Activated T-cell treated with anti-CD3 and anti-CD28 coated beads, Interleukin-2, amount 50 U/mL, for 4 hours (primary cell): ENCODE measurements around the gene ACO2. TPM values are rescaled to one million over a fixed set of nuclear protein-coding genes. Genes with fewer than 3 reads are reported as not detected.
"Not testable (repeated sequence)": the region's sequence is repeated elsewhere in the genome, so short reads cannot be mapped to it uniquely, and the experiment has no call there.

Experiments used
- ATAC-seq, 2 donors: fragments of 200-7000 bp; cut with Tn5 transposase; one replicate each; pipeline ENCODE4 v1.10.0; 2021
- DNase-seq: peaks from one replicate; pipeline ENCODE4 v3.0.0-alpha.2; 2020
- H3K27me3 Mint-ChIP-seq: one replicate; pipeline ENCODE4 v1.8.0; 2021; ENCODE audit warnings: low read depth, mixed read lengths
- H3K36me3 Mint-ChIP-seq: one replicate; pipeline ENCODE4 v1.8.0; 2022; ENCODE audit warnings: mixed read lengths; ENCODE audit not compliant: insufficient read depth
- H3K4me1 Mint-ChIP-seq: one replicate; pipeline ENCODE4 v1.8.0; 2021; ENCODE audit warnings: low read depth, mixed read lengths
- H3K4me3 Mint-ChIP-seq: one replicate; pipeline ENCODE4 v1.8.0; 2021; ENCODE audit warnings: mild to moderate bottlenecking, moderate library complexity, mixed read lengths
- H3K9me3 Mint-ChIP-seq: one replicate; pipeline ENCODE4 v1.8.0; 2021; ENCODE audit warnings: mixed read lengths
- total RNA-seq, 3 donors: library from RNA; stranded (reverse); gene quantifications; one replicate each; pipeline ENCODE4 v1.2.1, GENCODE V29; 2021

The ACO2 gene
- 100 to 1,000 TPM; 128 to 133 (median 130) TPM for total RNA-seq

GRCh38 chr22:41468381-41469217, at the start of gene ACO2, which contains the start of gene PHF5A:
Gene ACO2 (plus strand): TSS chr22:41469117. CDS start chr22:41469147, 30 bp downstream.
Gene PHF5A (minus strand): TSS chr22:41468692. CDS start chr22:41468653, 39 bp downstream.
- Mint-ChIP-seq H3K4me3 (peak within 1 kb of the TSS; percentile 96), H3K36me3 (peaks cover 34% of the 10 kb centered on the region), H3K4me1 (peaks cover 41% of the 10 kb centered on the region), H3K27me3 (no peaks in the 10 kb centered on the region), H3K9me3 (no peaks in the 10 kb centered on the region)
- peak; percentile 97 for DNase-seq
- peak; percentile 91 to 92 for ATAC-seq

DNA sequence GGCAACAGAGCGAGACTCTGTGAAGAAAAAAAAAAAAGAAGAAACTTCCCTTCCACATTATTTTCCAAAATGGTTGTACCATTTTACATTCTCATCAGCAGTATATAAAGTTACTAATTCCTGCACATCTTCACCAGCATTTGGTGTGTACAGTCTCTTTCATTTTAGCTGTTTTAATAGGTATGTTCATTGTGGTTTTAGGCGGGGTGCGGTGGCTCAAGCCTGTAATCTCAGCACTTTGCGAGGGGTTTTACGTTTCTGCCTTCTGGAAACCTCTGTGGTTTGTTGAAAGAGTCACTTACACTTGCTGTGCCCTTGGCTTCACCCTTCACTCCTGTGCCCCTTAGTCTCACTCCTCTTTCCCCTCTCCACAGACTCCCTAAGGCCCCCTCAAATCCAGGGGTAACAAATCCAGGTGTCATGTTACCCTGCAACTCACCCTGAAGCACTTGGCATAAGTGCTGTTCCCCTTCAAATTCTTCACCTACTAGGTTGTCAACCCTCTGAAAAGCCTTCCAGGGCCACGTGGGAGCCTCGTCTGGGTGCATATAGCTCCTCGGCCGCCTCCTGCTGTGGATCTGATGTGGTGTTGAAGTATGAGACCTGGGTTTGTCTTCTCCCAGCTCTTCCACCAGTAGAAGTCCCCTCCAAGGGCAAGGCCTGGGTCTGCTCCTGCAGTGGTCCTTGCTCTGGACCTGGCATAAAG, 43.1 kb upstream of the ACO2 start:
- no peaks in the 10 kb centered on the region for H3K27me3 Mint-ChIP-seq
- no peaks in the 10 kb centered on the region for H3K9me3 Mint-ChIP-seq
- H3K4me1 Mint-ChIP-seq, result peaks cover 13% of the 10 kb centered on the region
- no peak for DNase-seq
- no peak overlapping the region for H3K4me3 Mint-ChIP-seq
- H3K36me3 Mint-ChIP-seq, result peaks cover 8% of the 10 kb centered on the region
- ATAC-seq, result peak; percentile 90

GRCh38 chr22:41429232-41429950, 39.5 kb upstream of the ACO2 start:
- Mint-ChIP-seq H3K27me3 (no peaks in the 10 kb centered on the region), H3K4me3 (no peak overlapping the region), H3K9me3 (no peaks in the 10 kb centered on the region), H3K4me1 (peaks cover 13% of the 10 kb centered on the region), H3K36me3 (peaks cover 13% of the 10 kb centered on the region)
- DNase-seq, result no peak
- peak in 1 of 2 donors; percentile 12 for ATAC-seq

DNA sequence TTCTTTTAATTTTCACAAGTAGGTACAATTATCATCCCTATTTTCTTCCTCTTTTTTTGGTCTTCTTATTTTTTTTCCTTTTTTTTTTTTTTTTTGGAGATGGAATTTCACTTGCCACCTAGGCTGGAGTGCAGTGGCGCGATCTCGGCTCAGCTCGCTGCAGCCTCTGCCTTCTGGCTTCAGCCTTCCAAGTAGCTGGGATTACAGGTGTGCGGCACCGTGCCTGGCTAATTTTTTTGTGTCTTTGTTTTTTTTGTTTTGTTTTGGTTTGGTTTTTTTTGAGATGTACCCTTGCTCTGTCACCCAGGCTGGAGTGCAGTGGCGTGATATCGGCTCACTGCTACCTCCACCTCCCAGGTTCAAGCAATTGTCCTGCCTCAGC, 39.0 kb upstream of the ACO2 start:
- H3K27me3 Mint-ChIP-seq, result no peaks in the 10 kb centered on the region
- H3K4me3 Mint-ChIP-seq, result no peak overlapping the region
- H3K4me1 Mint-ChIP-seq, result peaks cover 13% of the 10 kb centered on the region
- DNase-seq, result no peak
- H3K36me3 Mint-ChIP-seq, result peaks cover 13% of the 10 kb centered on the region
- no peaks in the 10 kb centered on the region for H3K9me3 Mint-ChIP-seq
- ATAC-seq, result no peak

DNA sequence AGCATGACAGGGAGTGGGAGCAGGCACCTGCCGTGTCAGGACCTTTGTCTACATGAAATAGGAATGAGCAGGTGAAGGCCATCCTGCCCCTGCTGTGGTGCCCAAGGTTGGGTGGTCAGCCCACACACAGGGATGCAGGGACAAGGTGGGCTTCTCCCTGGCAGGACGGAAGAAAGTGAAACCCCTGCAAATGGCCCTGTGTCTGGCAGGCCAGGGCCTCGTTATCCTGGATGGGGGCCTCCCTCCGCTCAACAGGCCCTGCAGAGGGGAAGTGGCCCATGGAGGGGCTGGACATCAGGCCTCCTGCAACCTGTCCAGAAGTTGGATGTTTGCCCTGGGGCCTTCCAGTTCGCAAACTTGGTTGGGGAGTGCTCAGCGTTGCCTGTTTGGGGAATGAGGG, 37.3 kb upstream of the ACO2 start:
- DNase-seq (no peak), ATAC-seq (no peak)
- peaks cover 3% of the 10 kb centered on the region for H3K4me1 Mint-ChIP-seq
- no peaks in the 10 kb centered on the region for H3K9me3 Mint-ChIP-seq
- no peaks in the 10 kb centered on the region for H3K27me3 Mint-ChIP-seq
- H3K4me3 Mint-ChIP-seq, result no peak overlapping the region
- peaks cover 20% of the 10 kb centered on the region for H3K36me3 Mint-ChIP-seq

DNA sequence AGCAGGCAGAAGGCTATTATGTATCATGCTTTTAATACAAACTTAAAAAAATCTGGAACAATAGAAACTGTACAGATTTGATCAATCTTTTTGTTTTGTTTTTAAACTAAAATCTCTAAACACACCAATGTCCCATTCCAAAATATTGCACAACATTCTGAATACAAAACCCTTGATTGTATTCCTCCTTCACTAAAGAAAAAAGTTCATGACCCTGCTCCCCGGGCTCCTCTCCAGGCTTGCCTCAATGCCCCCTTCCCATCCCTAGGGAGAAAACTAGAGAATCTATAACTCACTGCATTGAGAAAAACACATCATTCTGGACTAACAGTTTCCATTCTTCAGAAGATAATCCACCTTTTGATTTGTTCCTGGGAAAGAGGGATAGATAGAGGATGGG, 35.4 kb upstream of the ACO2 start:
- ATAC-seq, H3K4me1 Mint-ChIP-seq, DNase-seq, H3K9me3 Mint-ChIP-seq, H3K27me3 Mint-ChIP-seq, H3K4me3 Mint-ChIP-seq: not testable (repeated sequence)
- H3K36me3 Mint-ChIP-seq, result peaks cover 24% of the 10 kb centered on the region

- not testable (repeated sequence) for ATAC-seq, DNase-seq, H3K4me1 Mint-ChIP-seq, H3K27me3 Mint-ChIP-seq, H3K9me3 Mint-ChIP-seq, H3K4me3 Mint-ChIP-seq
- peaks cover 24% of the 10 kb centered on the region for H3K36me3 Mint-ChIP-seq
These were observed 34.4 kb upstream of the ACO2 start for GRCh38 chr22:41434361-41435003.

- Mint-ChIP-seq H3K4me1 (peaks cover 3% of the 10 kb centered on the region), H3K36me3 (peaks cover 24% of the 10 kb centered on the region), H3K27me3 (no peaks in the 10 kb centered on the region), H3K4me3 (no peak overlapping the region), H3K9me3 (no peaks in the 10 kb centered on the region)
- no peak for DNase-seq
- no peak for ATAC-seq
These were observed 33.4 kb upstream of the ACO2 start for GRCh38 chr22:41435560-41435959.

- Mint-ChIP-seq H3K27me3 (no peaks in the 10 kb centered on the region), H3K36me3 (peaks cover 18% of the 10 kb centered on the region), H3K4me3 (no peak overlapping the region), H3K9me3 (no peaks in the 10 kb centered on the region), H3K4me1 (peaks cover 6% of the 10 kb centered on the region)
- DNase-seq, result no peak
- no peak for ATAC-seq
These were observed 32.4 kb upstream of the ACO2 start for GRCh38 chr22:41436322-41437113.

- Mint-ChIP-seq H3K36me3 (peaks cover 19% of the 10 kb centered on the region), H3K27me3 (no peaks in the 10 kb centered on the region), H3K9me3 (no peaks in the 10 kb centered on the region), H3K4me1 (peaks cover 8% of the 10 kb centered on the region), H3K4me3 (no peak overlapping the region)
- DNase-seq (no peak), ATAC-seq (no peak)
These were observed 31.7 kb upstream of the ACO2 start for GRCh38 chr22:41437198-41437597.

- DNase-seq, H3K4me3 Mint-ChIP-seq, H3K27me3 Mint-ChIP-seq, H3K9me3 Mint-ChIP-seq, ATAC-seq: not testable (repeated sequence)
- peaks cover 18% of the 10 kb centered on the region for H3K4me1 Mint-ChIP-seq
- peaks cover 26% of the 10 kb centered on the region for H3K36me3 Mint-ChIP-seq
These were observed 28.4 kb upstream of the ACO2 start for GRCh38 chr22:41440511-41440910.

GRCh38 chr22:41442240-41442792, 26.6 kb upstream of the ACO2 start:
- H3K27me3 Mint-ChIP-seq, result no peaks in the 10 kb centered on the region
- DNase-seq (no peak), ATAC-seq (no peak)
- H3K9me3 Mint-ChIP-seq, result no peaks in the 10 kb centered on the region
- H3K36me3 Mint-ChIP-seq, result peaks cover 11% of the 10 kb centered on the region
- no peak overlapping the region for H3K4me3 Mint-ChIP-seq
- H3K4me1 Mint-ChIP-seq, result peaks cover 18% of the 10 kb centered on the region
